ENCODE measurements around the gene BACH1.

The BACH1 gene

GRCh38 chr21:29306920-29307319 lies 8.2 kb downstream of the BACH1 start:
- H3K9ac ChIP-seq (ENCODE audit: low read length): no peak overlapping the region
- H3K4me3 ChIP-seq (ENCODE audit: low read length): no peak overlapping the region
- no peaks in the 10 kb centered on the region for H3K27me3 ChIP-seq (ENCODE audit: control insufficient read depth, insufficient read depth, low read length)
- no peaks in the 10 kb centered on the region for H3K9me3 ChIP-seq (ENCODE audit: control insufficient read depth, low read depth, low read length)
- H3K27ac ChIP-seq (ENCODE audit: low read length): no peak overlapping the region
- H3K4me1 ChIP-seq (ENCODE audit: control insufficient read depth, low read depth, low read length): peaks cover 12% of the 10 kb centered on the region
- H3K36me3 ChIP-seq (ENCODE audit: control insufficient read depth, low read depth, low read length): no peaks in the 10 kb centered on the region

- H3K9ac ChIP-seq (ENCODE audit: low read length): no peak overlapping the region
- peaks cover 8% of the 10 kb centered on the region for H3K4me1 ChIP-seq (ENCODE audit: control insufficient read depth, low read depth, low read length)
- H3K27me3 ChIP-seq (ENCODE audit: control insufficient read depth, insufficient read depth, low read length): no peaks in the 10 kb centered on the region
- no peaks in the 10 kb centered on the region for H3K36me3 ChIP-seq (ENCODE audit: control insufficient read depth, low read depth, low read length)
- no peak overlapping the region for H3K27ac ChIP-seq (ENCODE audit: low read length)
- no peaks in the 10 kb centered on the region for H3K9me3 ChIP-seq (ENCODE audit: control insufficient read depth, low read depth, low read length)
- H3K4me3 ChIP-seq (ENCODE audit: low read length): no peak overlapping the region
Measured at GRCh38 chr21:29307718-29308455, 9.2 kb downstream of the BACH1 start.

- Histone ChIP-seq H3K27ac (ENCODE audit: low read length) (no peak overlapping the region), H3K9me3 (ENCODE audit: control insufficient read depth, low read depth, low read length) (no peaks in the 10 kb centered on the region), H3K27me3 (ENCODE audit: control insufficient read depth, insufficient read depth, low read length) (no peaks in the 10 kb centered on the region), H3K9ac (ENCODE audit: low read length) (no peak overlapping the region), H3K4me1 (ENCODE audit: control insufficient read depth, low read depth, low read length) (peaks cover 8% of the 10 kb centered on the region), H3K36me3 (ENCODE audit: control insufficient read depth, low read depth, low read length) (no peaks in the 10 kb centered on the region), H3K4me3 (ENCODE audit: low read length) (no peak overlapping the region)
Measured at GRCh38 chr21:29308456-29308783, 9.7 kb downstream of the BACH1 start.

- H3K27me3 ChIP-seq (ENCODE audit: control insufficient read depth, insufficient read depth, low read length): no peaks in the 10 kb centered on the region
- no peaks in the 10 kb centered on the region for H3K9me3 ChIP-seq (ENCODE audit: control insufficient read depth, low read depth, low read length)
- no peaks in the 10 kb centered on the region for H3K36me3 ChIP-seq (ENCODE audit: control insufficient read depth, low read depth, low read length)
- no peak overlapping the region for H3K4me3 ChIP-seq (ENCODE audit: low read length)
- H3K9ac ChIP-seq (ENCODE audit: low read length): no peak overlapping the region
- H3K4me1 ChIP-seq (ENCODE audit: control insufficient read depth, low read depth, low read length): peaks cover 11% of the 10 kb centered on the region
- H3K27ac ChIP-seq (ENCODE audit: low read length): no peak overlapping the region
Measured at GRCh38 chr21:29309703-29310102, 11.0 kb downstream of the BACH1 start.

- no peak overlapping the region for H3K9ac ChIP-seq (ENCODE audit: low read length)
- no peaks in the 10 kb centered on the region for H3K27me3 ChIP-seq (ENCODE audit: control insufficient read depth, insufficient read depth, low read length)
- H3K36me3 ChIP-seq (ENCODE audit: control insufficient read depth, low read depth, low read length): no peaks in the 10 kb centered on the region
- H3K4me3 ChIP-seq (ENCODE audit: low read length): no peak overlapping the region
- H3K27ac ChIP-seq (ENCODE audit: low read length): no peak overlapping the region
- H3K9me3 ChIP-seq (ENCODE audit: control insufficient read depth, low read depth, low read length): no peaks in the 10 kb centered on the region
- peaks cover 8% of the 10 kb centered on the region for H3K4me1 ChIP-seq (ENCODE audit: control insufficient read depth, low read depth, low read length)
Measured at GRCh38 chr21:29311802-29312201, 13.1 kb downstream of the BACH1 start.

GRCh38 chr21:29312981-29313380 lies 14.3 kb downstream of the BACH1 start:
- peaks cover 3% of the 10 kb centered on the region for H3K4me1 ChIP-seq (ENCODE audit: control insufficient read depth, low read depth, low read length)
- H3K4me3 ChIP-seq (ENCODE audit: low read length): no peak overlapping the region
- no peaks in the 10 kb centered on the region for H3K27me3 ChIP-seq (ENCODE audit: control insufficient read depth, insufficient read depth, low read length)
- no peak overlapping the region for H3K9ac ChIP-seq (ENCODE audit: low read length)
- H3K9me3 ChIP-seq (ENCODE audit: control insufficient read depth, low read depth, low read length): no peaks in the 10 kb centered on the region
- no peaks in the 10 kb centered on the region for H3K36me3 ChIP-seq (ENCODE audit: control insufficient read depth, low read depth, low read length)
- no peak overlapping the region for H3K27ac ChIP-seq (ENCODE audit: low read length)

GRCh38 chr21:29313662-29314408 lies 15.1 kb downstream of the BACH1 start:
- no peak overlapping the region for H3K27ac ChIP-seq (ENCODE audit: low read length)
- no peak overlapping the region for H3K4me3 ChIP-seq (ENCODE audit: low read length)
- H3K4me1 ChIP-seq (ENCODE audit: control insufficient read depth, low read depth, low read length): peaks cover 3% of the 10 kb centered on the region
- H3K9ac ChIP-seq (ENCODE audit: low read length): no peak overlapping the region
- no peaks in the 10 kb centered on the region for H3K36me3 ChIP-seq (ENCODE audit: control insufficient read depth, low read depth, low read length)
- no peaks in the 10 kb centered on the region for H3K27me3 ChIP-seq (ENCODE audit: control insufficient read depth, insufficient read depth, low read length)
- H3K9me3 ChIP-seq (ENCODE audit: control insufficient read depth, low read depth, low read length): no peaks in the 10 kb centered on the region

DNA sequence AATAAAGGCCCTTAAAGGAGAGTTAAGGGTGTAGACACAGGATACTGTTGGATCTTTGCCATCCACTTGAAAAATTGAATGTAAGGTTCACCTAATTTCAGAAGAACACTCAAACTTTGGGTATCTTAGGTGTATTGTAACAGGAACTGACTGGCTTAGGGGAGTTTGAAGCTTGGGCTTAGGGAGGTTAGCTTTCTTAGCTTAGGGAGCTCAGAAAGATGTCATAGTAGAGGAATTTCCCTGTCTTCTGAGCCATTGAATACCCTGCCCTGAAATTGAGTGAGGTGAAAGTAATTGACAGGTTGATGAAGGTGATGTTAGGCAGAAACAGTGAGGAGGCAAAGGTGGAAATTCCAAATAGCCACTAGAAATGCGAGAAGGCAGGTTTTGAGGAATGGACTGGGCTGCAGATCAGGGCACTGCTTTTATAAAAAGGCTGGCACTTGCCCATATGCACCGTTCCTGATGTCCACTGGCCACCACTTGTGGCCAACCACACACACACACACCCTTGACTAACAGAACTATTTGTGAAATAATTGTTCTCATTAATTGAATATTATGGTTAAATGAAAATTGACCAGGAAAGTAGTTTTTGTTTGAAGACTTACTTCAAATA lies 16.5 kb downstream of the BACH1 start:
- no peak overlapping the region for H3K27ac ChIP-seq (ENCODE audit: low read length)
- H3K9ac ChIP-seq (ENCODE audit: low read length): no peak overlapping the region
- peaks cover 3% of the 10 kb centered on the region for H3K4me1 ChIP-seq (ENCODE audit: control insufficient read depth, low read depth, low read length)
- no peaks in the 10 kb centered on the region for H3K36me3 ChIP-seq (ENCODE audit: control insufficient read depth, low read depth, low read length)
- no peaks in the 10 kb centered on the region for H3K27me3 ChIP-seq (ENCODE audit: control insufficient read depth, insufficient read depth, low read length)
- H3K9me3 ChIP-seq (ENCODE audit: control insufficient read depth, low read depth, low read length): no peaks in the 10 kb centered on the region
- H3K4me3 ChIP-seq (ENCODE audit: low read length): no peak overlapping the region

- no peaks in the 10 kb centered on the region for H3K36me3 ChIP-seq (ENCODE audit: control insufficient read depth, low read depth, low read length)
- no peaks in the 10 kb centered on the region for H3K27me3 ChIP-seq (ENCODE audit: control insufficient read depth, insufficient read depth, low read length)
- H3K4me3 ChIP-seq (ENCODE audit: low read length): no peak overlapping the region
- no peak overlapping the region for H3K27ac ChIP-seq (ENCODE audit: low read length)
- no peak overlapping the region for H3K9ac ChIP-seq (ENCODE audit: low read length)
- no peaks in the 10 kb centered on the region for H3K9me3 ChIP-seq (ENCODE audit: control insufficient read depth, low read depth, low read length)
- H3K4me1 ChIP-seq (ENCODE audit: control insufficient read depth, low read depth, low read length): peaks cover 3% of the 10 kb centered on the region
Measured at GRCh38 chr21:29316029-29316742, 17.5 kb downstream of the BACH1 start.

DNA sequence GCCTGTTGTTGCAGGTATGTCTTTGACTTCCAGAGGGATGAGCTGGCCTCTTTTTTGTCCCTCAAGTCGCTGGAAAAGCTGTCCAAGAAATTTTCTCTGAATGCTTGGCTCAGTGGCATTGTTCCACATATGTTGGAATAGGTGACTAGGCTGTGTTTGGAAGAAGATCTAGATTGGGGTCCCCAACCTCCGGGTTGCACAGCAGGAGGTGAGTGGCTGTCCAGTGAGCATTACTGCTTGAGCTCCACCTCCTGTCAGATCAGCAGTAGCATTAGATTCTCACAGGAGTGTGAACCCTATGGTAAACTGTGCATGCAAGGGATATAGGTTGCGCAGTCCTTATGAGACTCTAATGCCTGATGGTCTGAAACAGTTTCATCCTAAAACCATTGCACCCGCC lies 18.1 kb downstream of the BACH1 start:
- no peak overlapping the region for H3K4me3 ChIP-seq (ENCODE audit: low read length)
- no peaks in the 10 kb centered on the region for H3K36me3 ChIP-seq (ENCODE audit: control insufficient read depth, low read depth, low read length)
- H3K27me3 ChIP-seq (ENCODE audit: control insufficient read depth, insufficient read depth, low read length): no peaks in the 10 kb centered on the region
- H3K27ac ChIP-seq (ENCODE audit: low read length): no peak overlapping the region
- no peaks in the 10 kb centered on the region for H3K9me3 ChIP-seq (ENCODE audit: control insufficient read depth, low read depth, low read length)
- no peak overlapping the region for H3K9ac ChIP-seq (ENCODE audit: low read length)
- H3K4me1 ChIP-seq (ENCODE audit: control insufficient read depth, low read depth, low read length): peaks cover 3% of the 10 kb centered on the region

DNA sequence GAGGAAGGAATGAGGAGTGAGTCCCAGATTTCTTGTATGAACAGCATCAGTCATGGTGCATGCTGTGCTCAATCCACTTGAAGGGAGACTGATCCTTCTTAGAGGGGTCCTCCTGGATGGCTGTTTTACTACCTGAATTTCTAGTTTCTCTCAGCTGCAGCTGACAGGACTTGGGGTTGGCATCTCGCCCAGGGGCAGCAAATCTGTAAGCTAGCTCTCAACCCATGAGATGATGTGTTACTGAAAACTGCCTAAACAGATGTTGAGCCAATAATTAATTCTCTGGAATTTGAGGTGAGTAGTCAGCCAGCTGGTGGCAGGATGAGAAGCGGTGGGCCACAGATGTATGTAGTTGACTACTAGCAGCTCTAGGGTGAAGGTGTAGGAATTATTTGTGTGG lies 19.6 kb downstream of the BACH1 start:
- Histone ChIP-seq H3K9ac (ENCODE audit: low read length) (no peak overlapping the region), H3K36me3 (ENCODE audit: control insufficient read depth, low read depth, low read length) (no peaks in the 10 kb centered on the region), H3K9me3 (ENCODE audit: control insufficient read depth, low read depth, low read length) (no peaks in the 10 kb centered on the region), H3K4me1 (ENCODE audit: control insufficient read depth, low read depth, low read length) (peaks cover 3% of the 10 kb centered on the region), H3K4me3 (ENCODE audit: low read length) (no peak overlapping the region), H3K27ac (ENCODE audit: low read length) (no peak overlapping the region), H3K27me3 (ENCODE audit: control insufficient read depth, insufficient read depth, low read length) (no peaks in the 10 kb centered on the region)
